LHCN-M2 (cell line): ENCODE data around the gene NOTUM. TPM values are rescaled to one million over a fixed set of nuclear protein-coding genes. Genes with fewer than 3 reads are reported as not detected.

Experiments used
- DNase-seq: peaks from one replicate; pipeline ENCODE4 v3.0.0-alpha.2; 2012; ENCODE audit warnings: low read depth
- total RNA-seq: library from RNA; depleted of rRNA; stranded (reverse); fragments of >200 nt; gene quantifications from 2 replicates; pipeline ENCODE4 v1.2.3, GENCODE V29; 2014; rRNA removed

Gene NOTUM
- total RNA-seq, 1 experiment from 2014 or later: 0.75 TPM

GRCh38 chr17:81911277-81911961 is 49.6 kb downstream of the NOTUM start, which contains the start of gene PCYT2:
PCYT2 (minus strand) TSS chr17:81911399; CDS start chr17:81911355, 44 bp downstream.
- peak; percentile 78 for DNase-seq

- no peak for DNase-seq
Measured at GRCh38 chr17:81910840-81911276, 50.1 kb downstream of the NOTUM start.

DNA sequence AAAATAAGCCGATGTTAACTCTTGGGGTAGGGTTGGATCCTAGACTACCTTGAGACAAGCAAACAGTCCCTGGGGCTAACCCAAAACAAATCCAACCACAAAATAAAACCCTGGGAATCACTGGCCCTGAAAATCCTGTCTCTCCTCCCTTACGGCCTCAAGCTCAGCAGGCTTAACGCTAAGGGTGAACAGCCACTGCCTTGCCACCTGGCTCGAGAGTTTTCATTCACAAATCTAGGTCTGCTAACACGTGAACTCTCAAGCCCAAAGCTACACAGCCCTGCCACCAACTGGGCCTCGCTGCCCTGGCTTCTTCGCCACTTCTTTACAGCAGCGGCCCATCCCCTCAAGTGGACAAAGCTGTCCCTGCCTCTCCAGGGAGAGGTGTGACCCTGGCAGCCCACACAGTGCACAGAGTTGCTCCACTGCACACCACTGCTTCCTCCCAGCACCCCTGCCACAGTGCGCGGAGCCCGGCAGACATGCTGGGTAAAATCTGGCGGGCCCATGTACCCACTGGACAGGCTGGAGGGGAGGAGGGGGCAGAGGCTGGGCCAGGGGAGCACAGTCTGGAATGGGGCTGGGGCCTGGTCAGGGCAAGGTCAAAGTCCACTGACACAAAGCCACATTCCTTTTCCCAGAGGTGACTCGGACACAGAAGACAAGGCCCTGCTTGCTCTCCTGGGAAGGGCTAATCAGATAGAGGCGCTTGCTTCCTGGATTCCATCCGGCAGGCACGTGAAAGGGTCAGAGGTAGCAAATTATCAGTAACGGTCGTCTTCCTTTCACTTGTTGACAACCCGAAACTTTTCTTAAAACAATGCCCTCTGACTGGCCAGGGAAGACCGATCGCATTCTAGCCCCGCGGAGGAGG is 50.8 kb downstream of the NOTUM start:
- peak; percentile 14 for DNase-seq

- no peak for DNase-seq
Measured at GRCh38 chr17:81909231-81909630, 51.8 kb downstream of the NOTUM start.

GRCh38 chr17:81908793-81909192 is 52.2 kb downstream of the NOTUM start:
- DNase-seq: no peak

GRCh38 chr17:81907219-81908145 is 53.5 kb downstream of the NOTUM start:
- DNase-seq: no peak

- DNase-seq: no peak
Measured at GRCh38 chr17:81906476-81907218, 54.3 kb downstream of the NOTUM start.

- no peak for DNase-seq
Measured at GRCh38 chr17:81905993-81906392, 55.0 kb downstream of the NOTUM start.

- no peak for DNase-seq
Measured at GRCh38 chr17:81905424-81905875, 55.5 kb downstream of the NOTUM start.

- DNase-seq: no peak
Measured at GRCh38 chr17:81904600-81905423, 56.2 kb downstream of the NOTUM start.

GRCh38 chr17:81903896-81904599 is 56.9 kb downstream of the NOTUM start:
- DNase-seq: no peak

- no peak for DNase-seq
Measured at GRCh38 chr17:81903415-81903831, 57.6 kb downstream of the NOTUM start.

GRCh38 chr17:81902653-81903414 is 58.2 kb downstream of the NOTUM start:
- no peak for DNase-seq

Other genes starting within 250 kb of the NOTUM start
- gene SLC25A10, start 248.9 kb downstream of the NOTUM start, total RNA-seq: 37.3 and 37.8 TPM in 2 replicates
- gene GCGR, start 157.0 kb downstream of the NOTUM start, total RNA-seq: not detected in 2 replicates
- gene MCRIP1, start 127.9 kb downstream of the NOTUM start, total RNA-seq: 106 TPM in 2 replicates
- gene PPP1R27, start 126.1 kb downstream of the NOTUM start, total RNA-seq: 1.0 TPM in 1 of 2 replicates, not detected in the other
- gene P4HB, start 100.7 kb downstream of the NOTUM start, total RNA-seq: 1,598 and 3,461 TPM in 2 replicates
- 303 and 305 TPM in 2 replicates for gene ARHGDIA, start 89.8 kb downstream of the NOTUM start, total RNA-seq
- 184 and 190 TPM in 2 replicates for gene ALYREF, start 69.6 kb downstream of the NOTUM start, total RNA-seq
- 194 and 234 TPM in 2 replicates for gene ANAPC11, start 69.5 kb downstream of the NOTUM start, total RNA-seq
- gene NPB, start 58.9 kb downstream of the NOTUM start, total RNA-seq: 0.86 and 2.9 TPM in 2 replicates
- gene PCYT2, start 49.8 kb downstream of the NOTUM start, total RNA-seq: 30.4 and 35.4 TPM in 2 replicates
- gene SIRT7, start 43.0 kb downstream of the NOTUM start, total RNA-seq: 17.3 and 20.0 TPM in 2 replicates
- 18.8 and 19.7 TPM in 2 replicates for gene MAFG, start 33.5 kb downstream of the NOTUM start, total RNA-seq
- 59.1 and 81.4 TPM in 2 replicates for gene PYCR1, start 23.9 kb downstream of the NOTUM start, total RNA-seq
- not detected in 2 replicates for gene MYADML2, start 14.0 kb downstream of the NOTUM start, total RNA-seq
- 25.9 and 30.3 TPM in 2 replicates for gene ASPSCR1, start 16.4 kb upstream of the NOTUM start, total RNA-seq
- 142 and 155 TPM in 2 replicates for gene CENPX, start 61.7 kb upstream of the NOTUM start, total RNA-seq
- 26.1 and 28.5 TPM in 2 replicates for gene LRRC45, start 62.1 kb upstream of the NOTUM start, total RNA-seq
- gene RAC3, start 70.5 kb upstream of the NOTUM start, total RNA-seq: 18.1 and 28.7 TPM in 2 replicates
- 88.0 and 90.5 TPM in 2 replicates for gene DCXR, start 76.5 kb upstream of the NOTUM start, total RNA-seq
- 31.5 and 35.1 TPM in 2 replicates for gene RFNG, start 90.6 kb upstream of the NOTUM start, total RNA-seq
- 144 and 149 TPM in 2 replicates for gene GPS1, start 90.7 kb upstream of the NOTUM start, total RNA-seq
- gene DUS1L, start 104.6 kb upstream of the NOTUM start, total RNA-seq: 75.8 and 86.1 TPM in 2 replicates
- gene FASN, start 137.0 kb upstream of the NOTUM start, total RNA-seq: 69.0 and 69.2 TPM in 2 replicates